NCI-H2171 (cell line): ENCODE measurements around the gene CORO1C.

Source experiments
- DNase-seq: peaks from one replicate; lab custom pipeline; 2025; lab: John Stamatoyannopoulos, UW

CORO1C gene

DNA sequence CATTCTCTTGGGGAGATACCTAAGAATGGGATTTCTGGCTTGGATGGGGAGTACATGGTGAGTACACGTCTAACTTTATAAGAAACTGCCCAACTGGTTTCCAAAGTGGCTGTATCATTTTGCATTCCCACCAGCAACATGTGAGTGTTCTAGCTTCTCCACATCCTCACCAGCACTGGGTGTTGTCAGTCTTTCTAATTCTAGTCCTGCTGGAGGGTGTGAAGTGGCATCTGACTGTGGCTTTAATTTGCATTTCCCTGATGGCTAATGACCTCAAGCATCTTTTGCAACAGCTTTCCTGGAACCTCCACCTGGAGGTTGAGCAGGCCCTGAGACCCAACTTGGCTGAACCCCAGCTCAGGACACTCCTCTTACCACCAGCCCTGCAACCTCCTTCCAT, 115.4 kb downstream of the CORO1C start:
- DNase-seq = no peak

GRCh38 chr12:108614639-108615038, 116.7 kb downstream of the CORO1C start:
- no peak for DNase-seq

DNA sequence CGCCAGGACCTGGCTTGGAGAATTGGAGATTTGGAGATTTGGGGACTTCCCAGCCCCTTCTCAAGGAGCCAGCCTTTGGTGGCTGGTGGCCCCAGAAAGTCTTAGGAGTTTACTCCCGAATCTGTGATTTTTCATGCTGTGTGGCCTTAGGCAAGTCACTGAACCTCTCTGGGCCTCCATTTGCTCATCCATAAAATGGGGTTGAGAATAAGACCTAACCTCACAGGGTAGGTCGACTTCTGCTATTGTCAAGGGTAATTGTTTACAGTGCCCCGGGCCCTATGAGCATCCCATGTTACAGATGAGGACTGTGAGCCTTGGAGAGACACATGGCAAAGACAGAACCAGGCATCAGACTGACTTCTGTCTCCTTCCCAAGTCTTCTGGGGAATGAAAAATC, 117.3 kb downstream of the CORO1C start:
- DNase-seq = no peak

GRCh38 chr12:108613548-108613947, 117.8 kb downstream of the CORO1C start:
- no peak for DNase-seq

- DNase-seq = peak; percentile 43
These were observed 118.5 kb downstream of the CORO1C start for GRCh38 chr12:108612788-108613282.

GRCh38 chr12:108611884-108612415, 119.4 kb downstream of the CORO1C start:
- no peak for DNase-seq

DNA sequence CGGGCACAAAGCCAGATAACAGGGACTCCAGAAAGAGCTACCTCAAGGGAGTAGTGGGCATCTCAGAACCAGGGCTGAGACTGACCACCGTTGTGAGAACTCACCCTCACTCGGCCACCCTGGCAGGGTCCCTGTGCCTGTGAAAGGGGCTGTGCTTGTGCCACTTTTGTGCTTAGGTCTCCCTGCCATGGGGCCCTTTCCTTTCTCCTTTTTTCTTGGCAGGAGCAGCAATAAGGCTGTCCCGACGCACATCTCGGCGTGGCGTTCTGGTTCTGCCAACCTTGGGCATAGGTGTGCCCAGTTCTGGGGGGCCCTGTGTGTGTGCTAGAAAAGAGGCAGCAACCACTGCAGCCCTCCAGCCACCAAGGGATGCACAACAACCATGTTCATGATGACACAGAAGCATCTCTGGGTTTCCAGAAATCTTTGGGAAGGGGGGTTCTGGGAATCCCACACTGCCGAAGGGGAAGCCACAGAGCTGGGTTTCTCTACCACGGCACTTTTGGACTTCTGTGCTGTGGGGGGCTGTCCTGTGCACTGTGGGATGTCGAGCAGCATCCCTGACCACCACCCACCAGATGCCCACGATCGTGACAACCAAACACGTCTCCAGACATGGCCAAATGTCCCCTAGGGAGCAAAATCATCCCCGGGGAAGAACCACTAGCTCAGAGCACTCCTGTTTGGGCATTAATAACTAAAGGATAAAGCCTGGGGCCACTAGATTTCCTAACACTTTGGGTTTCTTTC, 120.3 kb downstream of the CORO1C start:
- no peak for DNase-seq

DNA sequence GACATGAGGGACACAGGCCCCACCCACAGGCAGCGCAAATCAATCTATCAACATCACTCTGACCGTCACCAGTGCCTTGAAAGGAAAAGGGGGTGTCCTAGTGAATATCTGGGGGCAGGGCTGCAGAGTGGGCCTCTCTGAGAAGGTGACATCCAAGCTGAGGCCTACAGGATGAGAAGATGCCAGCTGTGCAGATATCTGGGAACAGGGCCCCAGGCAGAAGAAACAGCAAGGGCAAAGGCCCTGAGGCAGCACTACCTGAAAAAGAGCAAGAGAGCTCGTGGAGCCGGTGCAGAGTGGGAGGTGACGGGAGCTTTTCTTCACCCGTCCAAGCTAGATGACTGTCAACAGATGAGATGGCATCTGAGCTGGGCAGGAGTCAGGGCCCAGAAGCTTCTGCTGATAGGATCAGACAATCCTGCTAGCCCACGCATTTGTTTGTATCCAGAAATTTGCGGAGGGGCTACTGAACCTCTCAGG, 120.9 kb downstream of the CORO1C start:
- DNase-seq = no peak

GRCh38 chr12:108609537-108610335, 121.6 kb downstream of the CORO1C start:
- DNase-seq = no peak

- no peak for DNase-seq
These were observed 122.7 kb downstream of the CORO1C start for GRCh38 chr12:108608616-108609015.

GRCh38 chr12:108607981-108608600, 123.2 kb downstream of the CORO1C start:
- no peak for DNase-seq

GRCh38 chr12:108606492-108606891, 124.8 kb downstream of the CORO1C start:
- DNase-seq = no peak

DNA sequence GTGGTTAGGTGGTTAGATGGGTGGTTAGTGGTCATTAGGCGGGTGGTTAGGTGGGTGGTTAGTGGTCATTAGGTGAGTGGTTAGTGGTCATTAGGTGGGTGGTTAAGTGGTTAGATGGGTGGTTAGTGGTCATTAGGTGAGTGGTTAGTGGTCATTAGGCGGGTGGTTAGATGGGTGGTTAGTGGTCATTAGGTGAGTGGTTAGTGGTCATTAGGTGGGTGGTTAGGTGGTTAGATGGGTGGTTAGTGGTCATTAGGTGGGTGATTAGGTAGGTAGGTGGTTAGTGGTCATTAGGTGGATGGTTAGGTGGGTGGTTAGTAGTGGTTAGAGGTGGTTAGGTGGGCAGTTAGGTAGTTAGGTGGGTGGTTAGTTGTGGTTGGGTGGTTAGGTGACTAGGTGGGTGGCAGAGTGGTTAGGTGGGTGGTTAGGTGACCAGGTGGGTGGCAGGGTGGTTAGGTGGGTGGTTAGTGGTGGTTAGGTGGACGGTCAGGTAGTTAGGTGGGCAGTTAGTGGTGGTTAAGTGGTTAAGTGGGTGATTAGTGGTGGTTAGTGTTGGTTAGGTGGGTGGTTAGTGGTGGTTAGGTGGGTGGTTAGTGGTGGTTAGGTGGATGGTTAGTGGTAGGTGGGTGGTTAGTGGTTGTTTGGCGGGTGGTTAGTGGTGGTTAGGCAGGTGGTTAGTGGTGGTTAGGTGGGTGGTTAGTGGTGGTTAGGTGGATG, 125.5 kb downstream of the CORO1C start:
- no peak for DNase-seq

DNA sequence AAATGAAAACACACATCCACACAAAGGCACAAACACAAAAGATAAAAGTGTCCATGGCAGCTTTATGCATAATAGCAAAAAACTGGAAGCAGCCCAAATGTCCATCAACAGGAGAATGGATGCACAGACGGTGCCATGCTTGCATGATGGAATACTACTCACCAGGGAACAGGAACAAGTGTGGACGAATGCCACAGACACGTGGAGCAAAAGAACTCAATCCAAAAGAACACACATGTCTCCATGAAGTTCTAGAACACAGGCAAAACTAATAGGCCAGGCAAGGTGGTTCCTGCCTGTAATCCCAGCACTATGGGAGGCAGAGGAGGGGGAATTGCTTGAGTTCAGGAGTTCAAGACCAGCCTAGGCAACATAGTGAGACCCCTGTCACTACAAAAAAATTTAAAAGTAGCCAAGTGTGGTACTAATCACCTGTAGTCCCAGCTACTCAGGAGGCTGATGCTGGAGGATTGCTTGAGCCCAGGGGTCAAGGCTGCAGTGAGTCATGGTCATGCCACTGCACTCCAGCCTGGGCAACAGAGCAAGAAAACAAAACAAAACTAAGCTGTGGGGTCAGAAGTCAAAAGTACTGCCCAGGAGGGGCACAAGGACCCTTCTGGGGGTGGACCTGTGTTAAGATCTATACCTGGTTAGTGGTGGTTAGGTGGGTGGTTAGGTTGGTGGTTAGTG, 126.2 kb downstream of the CORO1C start:
- DNase-seq = no peak

GRCh38 chr12:108604208-108604941, 126.9 kb downstream of the CORO1C start:
- DNase-seq = no peak

- no peak for DNase-seq
These were observed 127.6 kb downstream of the CORO1C start for GRCh38 chr12:108603743-108604142.

- DNase-seq = no peak
These were observed 128.2 kb downstream of the CORO1C start for GRCh38 chr12:108602976-108603704.

GRCh38 chr12:108602209-108602705, 129.1 kb downstream of the CORO1C start:
- no peak for DNase-seq

GRCh38 chr12:108600702-108601007, 130.7 kb downstream of the CORO1C start:
- DNase-seq = no peak
